Measurements from ENCODE around the gene VWA5B2.
"Not testable (repeated sequence)": the region's sequence is repeated elsewhere in the genome, so short reads cannot be mapped to it uniquely, and the experiment has no call there.

- not testable (repeated sequence) for TF ChIP-seq CTCF, POLR2A (IDR thresholded peaks at IDR 0.05)
Measured at GRCh38 chr3:184267249-184267648, 37.9 kb downstream of the VWA5B2 start.

All from body of pancreas (tissue), 4 donors.